NT2/D1 (cell line): ENCODE data around the gene ZNF891.

Source experiments
- SUZ12 ChIP-seq: IDR thresholded peaks from 2 replicates; pipeline ENCODE4 v1.6.1; 2011; ENCODE audit not compliant: insufficient read length, insufficient read depth; ENCODE audit errors: extremely low read depth
- YY1 ChIP-seq: IDR thresholded peaks from 2 replicates; pipeline ENCODE4 v1.6.1; 2011; ENCODE audit not compliant: insufficient read length, insufficient read depth
- ZNF274 ChIP-seq: IDR thresholded peaks from 2 replicates; pipeline ENCODE4 v1.6.1; 2011; ENCODE audit warnings: mild to moderate bottlenecking, low read depth, low read length

DNA sequence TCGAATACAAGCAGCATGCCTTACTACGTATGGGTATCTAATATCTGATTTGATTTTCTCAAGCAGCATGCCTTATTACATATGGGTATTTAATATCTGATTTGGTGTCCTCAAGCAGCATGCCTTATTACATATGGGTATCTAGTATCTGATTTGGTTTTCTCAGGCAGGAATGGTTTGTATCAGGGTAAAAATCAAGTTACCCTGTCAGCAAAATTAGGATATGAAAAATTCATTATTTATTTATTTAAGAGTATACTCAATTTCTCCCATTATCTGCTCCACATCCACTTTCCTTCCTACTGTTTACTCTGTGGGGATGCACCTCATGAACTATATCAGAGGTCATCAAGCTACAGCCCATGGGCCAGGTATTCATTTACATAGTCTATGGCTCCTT, 21.9 kb downstream of the ZNF891 start:
- TF ChIP-seq YY1 (no peak), SUZ12 (no peak), ZNF274 (no peak)
